IMR-90 (cell line): ENCODE results near the gene TCERG1L. TPM values are rescaled to one million over a fixed set of nuclear protein-coding genes. Genes with fewer than 3 reads are reported as not detected.

Experiments used
- ATAC-seq: fragments of 200-7000 bp; cut with Tn5 transposase; 2 replicates; pipeline ENCODE4 v1.9.1; 2020; ENCODE audit warnings: low read depth, mild to moderate bottlenecking, moderate library complexity
- BruUV-seq: library from RNA; stranded (reverse); fragments of 400-500 nt; replicated peaks from 2 replicates; lab custom pipeline; 2021; lab: Mats Ljungman, UMichigan
- CTCF ChIA-PET: fragments of 300-600 bp; formaldehyde crosslinking; extraction: SDS; loops from one replicate; lab custom pipeline; 2021; ENCODE audit warnings: antibody characterized with exemption; lab: Yijun Ruan, JAX
- POLR2A ChIA-PET: fragments of 300-600 bp; sonication (Branson Sonifier 250); formaldehyde crosslinking; loops from one replicate; lab custom pipeline; 2022; ENCODE audit warnings: antibody characterized with exemption; ENCODE audit not compliant: unreplicated experiment; lab: Charles Lee
- DNase-seq: peaks from one replicate; pipeline ENCODE4 v3.0.0; 2013
- H2AFZ ChIP-seq: replicated peaks from 2 replicates; pipeline ENCODE3; 2013; ENCODE audit warnings: low read length, mild to moderate bottlenecking; ENCODE audit not compliant: poor library complexity
- H2AK5ac ChIP-seq: 2 replicates; pipeline ENCODE4 v1.6.1; 2013; ENCODE audit warnings: low read depth, low read length, inconsistent platforms
- H2AK9ac ChIP-seq: replicated peaks from 2 replicates; pipeline ENCODE3; 2013; ENCODE audit warnings: mild to moderate bottlenecking, low read depth, low read length, moderate library complexity; ENCODE audit not compliant: poor library complexity
- H2BK120ac ChIP-seq: 2 replicates; pipeline ENCODE4 v1.6.1; 2013; ENCODE audit warnings: low read depth, low read length, inconsistent platforms
- H2BK15ac ChIP-seq: 3 replicates; pipeline ENCODE4 v1.6.1; 2013; ENCODE audit warnings: low read depth, low read length, inconsistent platforms
- H2BK20ac ChIP-seq: 2 replicates; pipeline ENCODE4 v1.6.1; 2013; ENCODE audit warnings: low read depth, mild to moderate bottlenecking, inconsistent platforms, low read length, moderate library complexity
- H2BK5ac ChIP-seq: 2 replicates; pipeline ENCODE4 v1.6.1; 2013; ENCODE audit warnings: mild to moderate bottlenecking, low read depth, low read length, inconsistent platforms; ENCODE audit not compliant: poor library complexity, severe bottlenecking
- H3K14ac ChIP-seq: replicated peaks from 2 replicates; pipeline ENCODE4 v1.6.1; 2013; ENCODE audit warnings: low read depth, low read length, inconsistent platforms
- H3K18ac ChIP-seq: 2 replicates; pipeline ENCODE4 v1.6.1; 2013; ENCODE audit warnings: low read depth, low read length, control low read depth
- H3K23ac ChIP-seq: 2 replicates; pipeline ENCODE4 v1.6.1; 2013; ENCODE audit warnings: low read depth, low read length, inconsistent platforms
- H3K27ac ChIP-seq: 2 replicates; pipeline ENCODE4 v1.5.1; 2013; ENCODE audit warnings: mild to moderate bottlenecking, control low read depth, low read length; ENCODE audit not compliant: insufficient read depth
- H3K27me3 ChIP-seq: 2 replicates; pipeline ENCODE4 v1.6.1; 2013; ENCODE audit warnings: low read length; ENCODE audit not compliant: control insufficient read depth, insufficient read depth
- H3K36me3 ChIP-seq: 2 replicates; pipeline ENCODE4 v1.6.1; 2013; ENCODE audit warnings: low read length, mixed read lengths; ENCODE audit not compliant: control insufficient read depth, insufficient read depth
- H3K4ac ChIP-seq: 2 replicates; pipeline ENCODE4 v1.6.1; 2013; ENCODE audit warnings: low read depth, low read length, inconsistent platforms
- H3K4me1 ChIP-seq: 2 replicates; pipeline ENCODE4 v1.6.1; 2013; ENCODE audit warnings: low read length, mixed read lengths; ENCODE audit not compliant: control insufficient read depth, insufficient read depth
- H3K4me2 ChIP-seq: 2 replicates; pipeline ENCODE4 v1.6.1; 2013; ENCODE audit warnings: low read depth, mild to moderate bottlenecking, control low read depth, low read length, moderate library complexity
- H3K4me3 ChIP-seq: 2 replicates; pipeline ENCODE4 v1.5.1; 2013; ENCODE audit warnings: low read depth, mild to moderate bottlenecking, control low read depth, low read length, moderate library complexity; ENCODE audit not compliant: insufficient read depth
- H3K56ac ChIP-seq: 2 replicates; pipeline ENCODE4 v1.6.1; 2013; ENCODE audit warnings: low read length, inconsistent platforms; ENCODE audit not compliant: insufficient read depth; ENCODE audit errors: extremely low read depth
- H3K79me1 ChIP-seq, 2 experiments: 2 replicates each; pipeline ENCODE4 v1.6.1; 2013; ENCODE audit warnings: low read length in 2 of 2, inconsistent platforms in 1 of 2, low read depth in 1 of 2
- H3K9ac ChIP-seq: 2 replicates; pipeline ENCODE4 v1.6.1; 2013; ENCODE audit warnings: low read depth, low read length, control low read depth
- H3K9me1 ChIP-seq: 2 replicates; pipeline ENCODE4 v1.6.1; 2013; ENCODE audit warnings: low read length, inconsistent platforms; ENCODE audit not compliant: insufficient read depth
- H3K9me3 ChIP-seq: 2 replicates; pipeline ENCODE4 v1.6.1; 2013; ENCODE audit warnings: low read length; ENCODE audit not compliant: control insufficient read depth, insufficient read depth
- H4K20me1 ChIP-seq: 2 replicates; pipeline ENCODE4 v1.6.1; 2013; ENCODE audit warnings: low read length, inconsistent platforms; ENCODE audit not compliant: insufficient read depth
- H4K5ac ChIP-seq: 2 replicates; pipeline ENCODE4 v1.6.1; 2013; ENCODE audit warnings: mild to moderate bottlenecking, low read depth, low read length, control low read depth
- H4K8ac ChIP-seq, 2 experiments: 2 replicates each; pipeline ENCODE4 v1.6.1; 2013; ENCODE audit warnings: low read depth in 2 of 2, low read length in 2 of 2, control low read depth in 1 of 2, inconsistent platforms in 1 of 2
- H4K91ac ChIP-seq: 2 replicates; pipeline ENCODE4 v1.6.1; 2013; ENCODE audit warnings: low read depth, low read length, inconsistent platforms; ENCODE audit not compliant: insufficient read depth
- MAFK ChIP-seq: IDR thresholded peaks from 2 replicates; pipeline ENCODE4 v1.6.1; 2012; ENCODE audit warnings: low read depth, low read length, improper control_type of control experiment
- MXI1 ChIP-seq: IDR thresholded peaks from 2 replicates; pipeline ENCODE4 v1.6.1; 2012; ENCODE audit warnings: low read depth, mild to moderate bottlenecking, low read length, moderate library complexity, borderline replicate concordance
- RAD21 ChIP-seq: IDR thresholded peaks from 2 replicates; pipeline ENCODE4 v1.6.1; 2012; ENCODE audit warnings: low read length, improper control_type of control experiment
- RCOR1 ChIP-seq: IDR thresholded peaks from 2 replicates; pipeline ENCODE4 v1.6.1; 2012; ENCODE audit warnings: mild to moderate bottlenecking, low read length, improper control_type of control experiment; ENCODE audit not compliant: insufficient replicate concordance
- RFX5 ChIP-seq: IDR thresholded peaks from 2 replicates; pipeline ENCODE4 v1.8.0; 2012; ENCODE audit warnings: low read depth, mild to moderate bottlenecking, low read length, moderate library complexity
- SMC3 ChIP-seq: fragments of 150-350 bp; IDR thresholded peaks from 2 replicates; pipeline ENCODE4 v1.6.1; 2016; ENCODE audit warnings: low read depth, mild to moderate bottlenecking, antibody characterized with exemption, low read length, moderate library complexity
- WGBS, 2 experiments: methylation state at CpG; one replicate each; pipeline versions ENCODE4 v1.1.5 to v1.1.7; 2013; ENCODE audit warnings: missing lambda C conversion rate in 2 of 2; ENCODE audit not compliant: insufficient read length in 1 of 2; ENCODE audit errors: extremely low coverage in 2 of 2; 5-methylcytosine and 5-hydroxymethylcytosine counted together
- dilution Hi-C: fragments of 300-500 bp; cut with HindIII; formaldehyde crosslinking; loops from one replicate; pipeline ENCODE4 v1.14.3; 2018; ENCODE audit warnings: low sequenced_read_pairs; ENCODE audit not compliant: unreplicated experiment
- in situ Hi-C: fragments of 300-500 bp; cut with MboI; formaldehyde crosslinking; loops from 3 replicates; pipeline ENCODE4 v1.14.3; 2019; ENCODE audit warnings: low sequenced_read_pairs, inconsistent platforms, mixed read lengths
- intact Hi-C: fragments of 100-400 bp; cut with micrococcal nuclease; formaldehyde crosslinking; loops from 2 replicates; pipeline ENCODE4 v1.10.0; 2022
- polyA plus RNA-seq, 3 experiments: library from polyadenylated mRNA; depleted of rRNA; stranded (reverse); fragments of >200 nt; gene quantifications; 2 replicates each; pipeline ENCODE4 v1.2.3, GENCODE V29; 2012; ENCODE audit warnings: low replicate concordance in 1 of 3
- total RNA-seq: library from RNA; depleted of rRNA; stranded (reverse); fragments of >200 nt; gene quantifications from 2 replicates; pipeline ENCODE4 v1.2.3, GENCODE V29; 2012
- TF ChIP-seq, protein P1 (sequence below): conservative IDR thresholded peaks from 2 replicates; pipeline ENCODE4 v1.5.1; 2012; ENCODE audit warnings: mild to moderate bottlenecking, low read depth, low read length, improper control_type of control experiment
- TF ChIP-seq, protein P2 (sequence below): fragments of 150-350 bp; IDR thresholded peaks from 2 replicates; pipeline ENCODE4 v1.6.1; 2017; ENCODE audit warnings: mild to moderate bottlenecking, antibody characterized with exemption, low read length, low read depth
- TF ChIP-seq, protein P3 (sequence below): fragments of 150-350 bp; IDR thresholded peaks from 2 replicates; pipeline ENCODE4 v1.6.1; 2016; ENCODE audit warnings: low read depth, mild to moderate bottlenecking, low read length, moderate library complexity, borderline replicate concordance

The TCERG1L gene
- total and polyA plus RNA-seq, 2 of the 4 experiments (the other 2 are of a cell fraction): not detected

DNA sequence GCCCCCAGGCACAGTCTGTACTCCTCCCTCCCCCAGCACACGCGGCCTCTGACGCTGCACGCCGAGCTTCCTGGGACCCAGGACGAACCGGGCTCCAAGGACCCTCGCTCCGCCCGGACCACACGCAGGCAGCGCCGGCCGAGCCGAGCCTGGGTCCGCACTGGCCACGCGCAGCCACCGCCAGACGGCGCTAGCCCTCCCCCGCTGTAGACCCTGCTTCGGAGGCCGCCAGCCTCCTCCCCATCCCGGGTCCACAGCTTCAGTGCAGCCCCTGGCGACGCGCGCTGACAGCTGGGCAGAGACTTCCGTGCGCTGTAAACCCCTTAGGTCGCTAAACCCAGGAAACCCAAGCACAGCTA is 936 bp upstream of the TCERG1L start:
- intact Hi-C loops: no loop called here
- in situ Hi-C loops: no loop called here

More for the DNA sequence above, 936 bp upstream of the TCERG1L start:
- Histone ChIP-seq H3K4me3 (no peak overlapping the region), H3K4me1 (no peaks in the 10 kb centered on the region), H2AK5ac (no peak overlapping the region), H4K20me1 (no peaks in the 10 kb centered on the region), H3K27ac (no peak overlapping the region), H3K23ac (no peak overlapping the region), H2BK20ac (no peak overlapping the region), H3K4me2 (no peak overlapping the region), H3K14ac (no peak overlapping the region), H2AK9ac (no peak overlapping the region), H2BK5ac (no peak overlapping the region), H2AFZ (peak overlapping the region; percentile 11), H3K18ac (no peak overlapping the region), H3K9ac (no peak overlapping the region), H2BK15ac (no peak overlapping the region), H3K4ac (no peak overlapping the region), H4K5ac (no peak overlapping the region), H3K9me1 (no peaks in the 10 kb centered on the region), H3K27me3 (no peaks in the 10 kb centered on the region), H3K36me3 (no peaks in the 10 kb centered on the region), H4K91ac (no peak overlapping the region), H2BK120ac (no peak overlapping the region), H3K56ac (no peak overlapping the region), H3K79me1 (no peaks in the 10 kb centered on the region), H4K8ac (no peak overlapping the region), H3K9me3 (peaks cover 18% of the 10 kb centered on the region)
- TF ChIP-seq RAD21 (no peak), MAFK (no peak), RFX5 (no peak), SMC3 (no peak), RCOR1 (no peak), MXI1 (no peak)
- TF ChIP-seq, protein P1, sequence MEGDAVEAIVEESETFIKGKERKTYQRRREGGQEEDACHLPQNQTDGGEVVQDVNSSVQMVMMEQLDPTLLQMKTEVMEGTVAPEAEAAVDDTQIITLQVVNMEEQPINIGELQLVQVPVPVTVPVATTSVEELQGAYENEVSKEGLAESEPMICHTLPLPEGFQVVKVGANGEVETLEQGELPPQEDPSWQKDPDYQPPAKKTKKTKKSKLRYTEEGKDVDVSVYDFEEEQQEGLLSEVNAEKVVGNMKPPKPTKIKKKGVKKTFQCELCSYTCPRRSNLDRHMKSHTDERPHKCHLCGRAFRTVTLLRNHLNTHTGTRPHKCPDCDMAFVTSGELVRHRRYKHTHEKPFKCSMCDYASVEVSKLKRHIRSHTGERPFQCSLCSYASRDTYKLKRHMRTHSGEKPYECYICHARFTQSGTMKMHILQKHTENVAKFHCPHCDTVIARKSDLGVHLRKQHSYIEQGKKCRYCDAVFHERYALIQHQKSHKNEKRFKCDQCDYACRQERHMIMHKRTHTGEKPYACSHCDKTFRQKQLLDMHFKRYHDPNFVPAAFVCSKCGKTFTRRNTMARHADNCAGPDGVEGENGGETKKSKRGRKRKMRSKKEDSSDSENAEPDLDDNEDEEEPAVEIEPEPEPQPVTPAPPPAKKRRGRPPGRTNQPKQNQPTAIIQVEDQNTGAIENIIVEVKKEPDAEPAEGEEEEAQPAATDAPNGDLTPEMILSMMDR: no peak
- TF ChIP-seq, protein P2, sequence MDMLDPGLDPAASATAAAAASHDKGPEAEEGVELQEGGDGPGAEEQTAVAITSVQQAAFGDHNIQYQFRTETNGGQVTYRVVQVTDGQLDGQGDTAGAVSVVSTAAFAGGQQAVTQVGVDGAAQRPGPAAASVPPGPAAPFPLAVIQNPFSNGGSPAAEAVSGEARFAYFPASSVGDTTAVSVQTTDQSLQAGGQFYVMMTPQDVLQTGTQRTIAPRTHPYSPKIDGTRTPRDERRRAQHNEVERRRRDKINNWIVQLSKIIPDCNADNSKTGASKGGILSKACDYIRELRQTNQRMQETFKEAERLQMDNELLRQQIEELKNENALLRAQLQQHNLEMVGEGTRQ: no peak
- TF ChIP-seq, protein P3, sequence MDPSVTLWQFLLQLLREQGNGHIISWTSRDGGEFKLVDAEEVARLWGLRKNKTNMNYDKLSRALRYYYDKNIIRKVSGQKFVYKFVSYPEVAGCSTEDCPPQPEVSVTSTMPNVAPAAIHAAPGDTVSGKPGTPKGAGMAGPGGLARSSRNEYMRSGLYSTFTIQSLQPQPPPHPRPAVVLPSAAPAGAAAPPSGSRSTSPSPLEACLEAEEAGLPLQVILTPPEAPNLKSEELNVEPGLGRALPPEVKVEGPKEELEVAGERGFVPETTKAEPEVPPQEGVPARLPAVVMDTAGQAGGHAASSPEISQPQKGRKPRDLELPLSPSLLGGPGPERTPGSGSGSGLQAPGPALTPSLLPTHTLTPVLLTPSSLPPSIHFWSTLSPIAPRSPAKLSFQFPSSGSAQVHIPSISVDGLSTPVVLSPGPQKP: no peak
- no CpG with 5 or more reads among the region's 32 CpGs for WGBS, 2 experiments
- DNase-seq: no peak
- ChIA-PET POLR2A (no interaction called here), CTCF (no interaction called here)
- dilution Hi-C loops: no loop called here
- ATAC-seq: no peak
- BruUV-seq: no TSS peak
